Forelimb muscle (tissue), 1 donor: ENCODE results near the gene SND1. TPM values are rescaled to one million over a fixed set of nuclear protein-coding genes. Genes with fewer than 3 reads are reported as not detected.

Source experiments
- DNase-seq: peaks from one replicate; pipeline ENCODE4 v3.0.0-alpha.2; 2013; ENCODE audit warnings: low read depth
- polyA plus RNA-seq: library from polyadenylated mRNA; unstranded; fragments of 120-200 nt; gene quantifications from one replicate; pipeline ENCODE4 v1.2.1, GENCODE V29; 2013; ENCODE audit not compliant: insufficient read length

SND1 gene
- polyA plus RNA-seq, 1 donor, result 95.0 TPM

DNA sequence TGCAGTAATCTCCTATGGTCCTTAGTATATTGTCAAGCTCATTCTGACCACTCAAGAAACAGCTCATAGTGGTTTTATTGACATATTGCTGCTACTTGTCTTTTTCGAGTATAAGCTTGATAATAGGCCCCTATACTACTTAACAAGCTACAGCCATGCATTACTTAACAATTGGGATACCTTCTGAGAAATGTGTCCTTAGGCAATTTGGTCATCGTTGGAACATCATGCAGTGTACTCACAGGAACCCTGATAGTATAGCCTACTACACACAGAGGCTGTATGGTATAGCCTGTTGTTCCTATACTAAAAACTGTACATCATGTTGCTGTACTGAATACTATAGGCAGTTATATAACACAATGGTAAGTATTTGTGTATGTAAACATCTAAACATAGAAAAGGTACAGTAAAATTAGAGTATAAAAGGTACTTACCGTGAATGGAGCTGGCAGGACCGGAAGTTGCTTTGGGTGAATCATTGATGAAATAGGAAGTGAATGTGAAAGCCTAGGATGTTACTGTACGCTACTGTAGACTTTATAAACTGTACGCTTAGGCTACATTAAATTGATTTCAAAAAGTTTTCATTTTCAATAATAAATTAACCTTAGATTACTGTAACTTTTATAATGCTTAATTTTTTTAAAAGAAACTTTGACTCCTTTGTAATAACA is 218.4 kb downstream of the SND1 start:
- DNase-seq, result no peak

DNA sequence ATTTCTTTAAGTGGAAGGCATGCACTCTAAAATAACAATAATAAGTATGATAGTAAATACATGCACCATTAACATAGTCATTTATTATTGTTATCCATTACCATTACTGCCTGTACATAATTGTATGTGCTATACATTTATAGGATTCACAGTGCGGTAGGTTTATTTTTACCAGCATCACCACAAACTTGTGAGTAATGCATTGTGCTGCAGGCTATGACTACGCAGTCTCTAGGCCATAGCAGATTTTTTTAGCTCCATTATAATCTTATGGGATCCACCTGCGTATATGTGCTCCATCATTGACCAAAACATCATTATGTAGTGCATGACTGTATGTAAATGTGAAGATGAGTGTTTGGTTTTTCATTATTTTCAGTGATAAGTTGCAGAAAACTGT is 219.2 kb downstream of the SND1 start:
- DNase-seq, result no peak

DNA sequence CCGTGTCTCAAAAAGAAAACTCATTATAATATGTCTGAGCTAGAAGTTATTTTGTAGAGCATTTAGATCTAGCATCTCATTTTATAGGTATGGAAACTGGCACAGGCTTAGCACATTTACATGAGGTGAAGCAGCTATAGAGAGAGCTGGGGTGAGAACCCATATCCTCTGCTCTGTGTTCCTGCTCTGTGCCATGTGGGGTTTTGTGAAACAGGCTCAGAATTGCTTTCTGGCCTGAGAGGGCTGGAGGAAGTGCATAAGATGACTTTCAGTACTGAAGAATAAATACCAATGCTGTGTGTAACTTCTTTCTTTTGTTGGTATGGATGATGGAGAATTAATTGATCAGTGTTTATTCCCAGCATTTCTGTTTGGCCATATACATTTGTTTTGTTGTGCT is 220.1 kb downstream of the SND1 start:
- no peak for DNase-seq

DNA sequence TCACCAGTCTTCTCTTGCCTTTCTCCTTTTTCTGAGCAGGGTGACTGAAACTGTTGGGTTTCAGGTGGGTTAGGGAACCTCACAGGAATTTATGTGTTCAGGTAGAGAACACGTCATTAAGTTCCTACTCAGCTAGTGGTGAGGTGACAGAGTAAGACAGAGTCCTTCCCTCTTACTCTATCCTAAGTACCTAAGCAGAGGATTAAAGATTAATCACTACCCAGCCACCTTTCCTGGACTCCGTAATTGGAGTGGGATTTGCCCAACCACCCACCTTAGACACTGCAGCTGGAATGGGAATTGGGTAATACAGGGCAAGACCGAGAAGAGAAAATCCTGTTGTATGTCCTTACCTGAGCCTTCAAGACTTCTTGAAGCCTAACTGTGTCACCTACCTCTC is 221.2 kb downstream of the SND1 start:
- no peak for DNase-seq

DNA sequence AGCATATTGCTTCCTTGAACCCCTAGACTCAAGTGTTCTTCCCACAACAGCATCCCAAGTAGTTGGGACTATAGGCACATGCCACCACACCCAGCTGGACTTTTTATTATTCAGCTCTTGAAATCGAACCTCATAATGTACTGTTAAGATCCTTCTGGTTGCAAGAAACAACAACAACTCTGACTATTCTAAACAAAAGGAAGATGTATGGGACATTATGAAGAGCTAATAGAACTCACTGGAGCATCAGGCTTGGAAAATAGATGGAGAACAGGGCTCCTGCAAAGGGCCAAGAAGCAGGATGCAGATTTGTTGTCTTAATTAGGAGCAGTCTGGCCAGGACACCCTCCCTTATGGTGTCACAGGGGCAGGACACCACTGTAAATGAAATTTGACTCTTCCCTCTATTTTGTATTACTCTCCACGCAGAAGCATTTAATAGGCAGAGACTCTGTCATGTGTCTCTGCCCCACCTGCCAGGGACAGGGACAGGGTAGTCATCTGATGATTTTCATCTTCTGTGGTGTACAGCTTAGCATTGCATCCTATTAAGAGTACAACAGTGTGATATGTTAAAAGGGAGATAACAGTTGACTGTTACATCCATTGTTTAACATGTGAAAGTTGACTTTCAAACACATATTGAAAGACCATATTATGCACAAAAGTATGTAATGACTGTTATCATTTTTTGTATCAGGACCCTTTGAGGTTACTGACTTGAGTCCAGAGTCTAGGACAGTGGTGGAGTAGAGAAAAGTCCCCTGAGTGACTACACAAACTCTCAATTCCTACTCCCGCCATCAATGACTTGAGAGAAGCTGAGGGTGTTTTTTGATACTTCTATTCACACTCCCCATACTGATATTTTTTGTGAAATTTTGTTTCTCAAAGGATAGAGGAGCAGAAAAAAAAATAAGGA is 222.0 kb downstream of the SND1 start:
- DNase-seq, result no peak

DNA sequence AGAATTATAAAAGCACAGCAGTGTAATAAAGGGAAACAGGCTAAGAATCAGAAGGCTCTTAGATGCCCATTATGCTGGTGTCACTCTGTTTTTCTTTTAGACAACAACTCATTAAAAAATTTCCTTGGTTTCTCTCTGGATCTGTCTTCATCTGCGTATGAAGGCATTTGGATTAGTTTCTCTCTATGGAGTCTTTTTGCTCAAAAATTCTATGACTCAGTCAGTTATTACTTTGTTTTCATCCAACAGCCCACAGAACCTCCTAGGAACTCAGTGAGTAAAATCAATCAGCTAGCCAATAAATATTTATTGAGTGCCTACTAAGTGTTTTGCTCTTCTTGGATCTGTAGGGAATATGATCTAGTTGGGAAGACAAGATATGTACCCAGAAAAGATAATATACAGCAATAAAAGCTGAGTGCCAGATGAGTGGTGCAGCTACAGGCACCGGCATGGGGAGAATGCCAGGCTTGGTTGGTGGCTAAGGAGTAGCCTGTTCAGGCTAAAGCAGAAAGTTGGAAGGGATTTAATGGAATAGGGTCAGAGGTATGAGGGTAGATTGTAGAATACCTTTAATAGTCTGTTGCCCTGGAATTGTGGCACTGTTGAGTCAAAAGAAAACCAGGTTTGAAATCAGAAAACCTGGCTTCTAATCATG is 223.1 kb downstream of the SND1 start:
- no peak for DNase-seq

DNA sequence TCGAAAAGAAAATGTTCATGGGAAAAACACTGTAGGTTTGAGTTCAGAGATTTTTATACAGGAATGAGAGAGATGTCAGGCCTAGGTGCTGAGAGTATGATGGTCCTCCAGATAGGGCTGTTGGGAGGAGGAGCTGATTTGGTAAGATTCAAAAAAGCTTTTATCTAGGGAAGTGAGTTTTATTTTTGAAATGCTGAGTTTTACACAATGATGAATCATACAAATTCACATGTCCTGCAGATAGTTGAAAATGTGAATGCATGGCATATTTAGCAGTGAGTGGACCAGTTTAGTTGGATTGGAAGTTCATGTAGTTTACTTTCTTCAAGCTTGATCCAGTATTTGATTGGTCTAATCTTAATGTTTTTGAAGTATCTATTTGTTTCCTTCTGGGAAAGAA is 224.4 kb downstream of the SND1 start:
- DNase-seq, result no peak

DNA sequence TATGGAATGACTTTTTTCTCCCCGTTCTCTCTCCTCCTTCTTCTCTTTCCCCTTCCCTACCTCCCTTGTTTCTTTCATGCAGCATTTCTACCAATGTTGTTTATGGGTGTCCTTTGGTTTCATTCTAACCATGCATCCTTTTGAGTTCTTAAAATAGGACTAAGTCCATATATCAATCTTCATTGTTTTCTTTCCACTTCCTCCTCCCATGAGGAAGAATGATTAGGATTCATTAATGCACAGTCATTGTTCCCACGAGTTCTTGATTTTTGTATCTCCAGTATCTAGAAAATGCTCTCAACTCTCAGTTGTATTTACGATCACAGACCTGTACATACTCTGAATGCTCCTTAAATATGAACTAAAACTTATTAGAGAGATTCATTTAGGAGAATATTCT is 226.0 kb downstream of the SND1 start:
- DNase-seq, result no peak

DNA sequence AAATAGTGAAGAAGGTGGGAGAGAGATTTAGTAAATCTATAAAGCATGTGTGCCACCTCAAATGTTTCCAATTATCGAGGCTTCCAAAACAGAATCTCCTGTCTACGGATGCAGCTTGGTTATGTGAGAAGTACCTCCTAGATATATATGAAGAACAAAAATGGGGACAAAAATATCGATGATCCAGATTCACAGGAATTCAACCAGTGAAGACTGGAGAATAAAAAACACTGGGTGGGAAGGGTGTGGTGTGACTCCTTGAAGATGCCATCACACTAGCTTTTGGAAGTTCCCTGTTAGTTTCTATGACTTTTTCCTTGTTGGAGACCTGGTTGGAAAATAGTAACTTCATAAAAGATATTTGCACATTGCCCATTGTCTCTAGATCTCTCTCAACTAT is 226.8 kb downstream of the SND1 start:
- no peak for DNase-seq

DNA sequence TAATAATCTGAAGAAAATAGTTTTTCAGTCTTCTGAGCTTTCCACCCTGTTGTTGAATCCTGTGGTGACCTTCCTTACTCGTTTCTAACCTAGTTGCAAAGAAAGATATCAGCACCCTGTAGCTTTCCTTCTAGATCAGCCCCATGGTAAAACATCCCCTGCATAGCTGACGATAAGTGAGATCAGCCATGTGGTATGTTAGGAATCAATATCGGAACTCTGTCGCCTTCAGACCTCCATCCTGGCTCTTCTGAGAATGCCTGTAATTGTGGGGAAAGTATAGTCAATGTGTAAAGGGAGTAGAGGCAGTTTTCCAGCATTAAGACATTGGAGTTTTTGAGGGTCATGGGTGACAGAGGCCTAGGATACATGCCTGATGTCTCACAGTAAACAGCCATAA is 227.4 kb downstream of the SND1 start:
- no peak for DNase-seq

DNA sequence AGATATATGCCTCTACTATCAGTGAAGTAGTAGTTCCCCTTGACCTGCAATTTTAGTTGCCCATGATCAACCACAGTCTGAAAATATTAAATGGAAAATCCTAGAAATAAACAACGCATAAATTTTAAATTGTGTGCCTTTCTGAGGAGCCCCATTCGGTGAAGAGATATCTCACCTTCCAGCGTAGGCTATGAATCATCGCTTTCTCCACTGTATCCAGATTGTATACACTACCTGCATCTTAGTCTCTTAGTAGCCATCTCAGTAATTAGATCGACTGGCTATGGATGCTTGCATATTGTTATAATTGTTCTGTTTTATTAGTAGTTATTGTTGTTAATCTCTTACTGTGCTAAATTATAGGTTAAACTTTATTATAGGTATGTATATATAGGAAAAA is 227.9 kb downstream of the SND1 start:
- DNase-seq, result no peak

DNA sequence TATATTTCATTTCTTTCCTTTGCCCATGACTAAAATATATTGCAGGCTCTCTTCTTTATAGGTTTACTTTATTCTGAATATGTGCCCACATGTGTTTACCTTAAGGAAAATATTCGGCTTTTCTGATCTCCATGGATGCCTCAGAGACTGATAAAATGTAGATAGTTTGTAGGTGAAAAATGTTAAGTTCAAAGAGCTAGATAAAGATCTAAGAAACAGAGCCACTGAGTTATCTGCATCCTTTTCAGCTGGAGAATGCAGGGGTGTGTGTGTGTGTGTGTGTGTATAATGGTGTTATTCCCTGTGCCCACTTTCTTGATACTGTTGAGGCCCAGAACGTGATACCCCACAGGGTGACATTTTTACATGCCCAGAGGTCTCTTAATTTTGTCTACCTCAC is 228.5 kb downstream of the SND1 start:
- DNase-seq, result no peak

DNA sequence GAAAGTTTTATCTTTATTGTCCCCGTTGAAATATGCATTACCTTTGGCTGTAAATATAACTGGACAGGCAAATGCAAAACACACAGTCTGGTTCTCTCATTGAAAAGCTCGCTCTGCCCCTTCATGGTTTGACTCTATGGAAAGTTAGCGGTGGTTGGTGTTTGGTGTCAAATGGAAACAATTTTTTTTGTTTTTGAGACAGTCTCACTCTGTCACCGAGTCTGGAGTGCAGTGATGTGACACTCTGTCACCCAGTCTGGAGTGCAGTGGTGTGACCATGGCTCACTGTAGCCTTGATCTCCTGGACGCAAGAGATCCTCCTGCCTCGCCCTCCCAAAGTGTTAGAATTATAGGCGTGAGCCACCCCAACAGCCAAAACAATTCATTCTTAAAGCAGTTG is 229.6 kb downstream of the SND1 start:
- DNase-seq, result no peak

DNA sequence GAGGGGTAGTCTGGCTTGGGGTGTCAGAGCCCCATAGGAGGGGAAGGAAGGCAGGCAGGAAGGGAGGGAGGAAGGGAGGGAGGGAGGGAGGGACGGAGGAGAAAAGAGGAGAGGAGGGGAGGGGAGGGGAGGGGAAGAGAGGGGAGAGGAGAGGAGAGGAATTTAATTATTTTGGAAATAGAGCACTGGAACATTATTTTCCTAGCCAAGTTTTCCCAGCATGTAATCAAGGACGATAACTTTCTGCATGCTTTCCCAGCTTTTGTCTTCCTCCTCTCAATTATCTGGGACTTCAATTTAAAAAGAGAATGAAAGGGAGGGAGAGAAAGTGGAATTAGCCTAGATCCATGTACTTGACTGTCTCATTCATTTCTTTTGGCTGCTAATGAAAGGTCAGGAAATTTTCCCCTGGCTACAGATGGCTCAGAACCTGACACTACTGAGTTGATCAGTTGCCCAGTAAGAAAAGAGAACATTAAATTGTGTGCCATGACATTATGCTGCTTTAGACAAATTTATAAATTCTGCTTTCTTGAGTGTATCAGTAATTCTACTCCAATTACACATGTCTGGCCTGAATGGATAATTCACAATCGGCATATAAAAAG is 230.4 kb downstream of the SND1 start:
- DNase-seq, result no peak

DNA sequence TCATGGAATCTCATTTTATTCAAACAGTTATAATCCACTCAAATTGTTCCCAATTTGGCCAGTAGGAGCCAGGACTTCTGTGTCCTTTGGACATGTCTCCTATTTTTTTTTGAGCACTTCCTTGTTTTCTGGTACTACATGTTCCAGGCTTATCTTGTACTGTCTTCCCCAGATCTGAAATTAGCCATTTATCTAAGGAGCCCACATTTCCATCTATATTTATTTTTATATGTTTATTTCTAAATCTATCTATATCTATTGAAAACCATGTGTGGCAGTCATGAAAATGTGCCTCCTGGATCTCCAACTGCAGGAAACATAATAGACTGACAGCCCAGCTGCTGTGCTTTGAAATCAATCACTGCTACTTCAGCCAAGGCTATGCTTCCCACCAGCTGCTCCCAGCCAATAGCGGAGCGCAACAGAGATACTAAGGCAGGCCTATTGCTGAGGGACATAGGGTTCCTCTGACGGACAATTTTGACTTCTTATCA is 232.1 kb downstream of the SND1 start:
- no peak for DNase-seq

DNA sequence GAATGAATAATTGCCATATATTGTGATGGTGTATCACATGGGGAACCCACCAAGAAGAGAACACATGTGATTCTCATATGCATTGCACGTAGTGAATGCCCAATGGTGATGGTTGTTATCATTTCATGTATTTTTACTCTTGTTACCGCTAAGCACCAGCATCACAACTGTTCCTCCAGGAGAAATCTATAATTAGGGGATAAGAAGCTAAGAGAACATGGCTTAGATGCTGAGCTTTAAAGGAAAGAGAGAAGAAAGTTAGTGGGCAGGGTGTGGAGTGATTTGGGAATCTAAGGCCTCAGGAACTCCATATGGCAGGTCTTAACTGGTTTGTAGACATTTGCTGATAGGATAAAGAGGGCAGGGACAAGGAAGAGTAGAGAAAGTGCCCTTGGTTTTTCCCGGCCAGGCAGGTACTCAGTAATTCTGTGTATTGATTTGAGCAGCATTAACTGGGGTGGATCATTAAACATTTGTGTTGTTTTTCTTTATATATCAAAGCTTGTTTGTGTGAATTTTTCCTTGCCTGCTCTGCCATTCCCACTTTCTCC is 233.3 kb downstream of the SND1 start:
- DNase-seq, result no peak

DNA sequence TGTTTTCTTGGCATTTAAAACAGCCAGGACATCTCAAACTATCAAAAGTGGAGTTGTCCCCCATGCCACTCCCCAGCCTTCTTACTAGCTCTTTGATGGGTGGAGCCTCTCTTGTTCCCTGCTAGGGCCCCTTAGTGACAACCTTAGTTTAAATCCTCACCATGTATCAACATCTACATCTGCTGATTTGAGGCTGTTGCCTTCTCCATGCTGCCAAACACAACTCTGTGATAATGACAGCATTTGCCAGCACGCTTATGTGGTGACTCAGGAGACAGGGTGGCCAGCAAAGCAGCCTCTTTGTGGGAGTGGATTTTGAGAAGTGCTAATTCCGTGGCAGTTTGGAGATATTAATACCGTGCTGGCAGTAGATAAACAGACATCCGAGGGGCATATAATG is 233.8 kb downstream of the SND1 start:
- DNase-seq, result no peak

DNA sequence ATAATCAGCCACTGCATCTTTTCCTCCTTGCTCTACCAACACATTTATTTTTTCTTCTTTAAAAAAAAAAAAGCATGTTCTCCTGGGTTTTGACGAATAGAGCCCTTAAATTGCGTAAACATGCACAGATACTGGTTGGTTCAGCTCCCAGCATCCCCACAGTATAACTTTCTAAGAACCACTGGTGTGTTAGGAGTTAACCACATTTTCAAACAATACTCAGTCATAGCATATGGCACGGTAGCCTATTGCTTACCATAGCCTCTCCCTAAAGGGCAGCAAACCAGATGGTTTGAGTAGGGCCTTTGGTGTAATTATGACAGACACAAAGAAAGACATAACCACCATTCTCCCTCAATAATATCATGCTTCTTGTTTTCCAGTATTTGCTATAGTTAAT is 234.3 kb downstream of the SND1 start:
- DNase-seq, result no peak

DNA sequence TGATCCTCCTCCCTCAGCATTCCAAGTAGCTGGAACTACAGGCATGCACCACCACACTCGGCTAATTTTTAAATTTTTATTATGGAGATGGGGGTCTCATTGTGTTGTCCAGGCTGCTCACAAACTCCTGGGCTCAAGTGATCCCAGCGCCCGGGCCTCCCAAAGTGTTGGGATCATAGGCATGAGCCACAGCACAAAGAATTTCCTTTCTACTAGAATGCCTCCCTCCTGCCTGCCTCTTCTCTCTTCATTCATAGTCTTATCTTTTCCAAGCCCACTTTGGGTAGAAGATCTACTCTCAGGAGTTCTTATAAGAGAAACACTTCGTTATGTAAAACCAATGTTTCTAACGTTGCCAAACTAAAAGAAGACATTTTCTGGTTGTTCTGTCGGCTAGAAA is 235.1 kb downstream of the SND1 start:
- no peak for DNase-seq

DNA sequence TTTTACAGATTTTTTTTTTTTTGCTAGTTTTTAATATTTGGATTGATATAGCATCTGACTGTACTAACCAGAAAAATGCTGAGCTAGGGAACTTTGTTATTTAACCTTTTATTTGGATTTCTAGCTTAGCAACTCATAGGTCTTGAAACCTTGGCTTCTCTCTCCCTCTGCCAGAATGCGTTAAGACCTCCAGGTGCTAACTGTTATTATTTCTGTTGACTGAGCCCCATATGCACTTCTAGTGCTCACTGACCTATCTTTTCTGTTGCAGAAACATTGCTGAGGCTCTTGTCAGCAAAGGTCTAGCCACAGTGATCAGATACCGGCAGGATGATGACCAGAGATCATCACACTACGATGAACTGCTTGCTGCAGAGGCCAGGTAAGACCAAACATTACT is 235.6 kb downstream of the SND1 start:
- no peak for DNase-seq

DNA sequence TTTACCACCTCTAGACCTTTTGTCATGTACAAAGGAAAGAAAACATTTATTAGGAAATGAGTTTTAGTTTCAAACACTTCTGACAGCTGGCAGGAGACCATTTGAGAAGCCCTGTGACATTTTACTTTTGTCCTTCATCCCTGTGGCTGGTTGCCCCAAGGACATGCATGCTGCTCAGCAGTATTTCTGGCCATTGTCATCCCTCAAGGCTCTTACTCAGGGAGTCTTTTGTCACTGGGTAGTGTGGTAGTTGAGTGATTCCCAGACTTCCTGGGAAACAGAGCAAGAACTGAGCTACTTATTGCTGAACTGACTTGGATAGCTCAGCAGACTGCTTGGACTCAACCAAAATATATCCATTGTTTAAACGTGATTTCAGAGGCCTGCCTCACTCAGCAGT is 236.4 kb downstream of the SND1 start:
- no peak for DNase-seq

DNA sequence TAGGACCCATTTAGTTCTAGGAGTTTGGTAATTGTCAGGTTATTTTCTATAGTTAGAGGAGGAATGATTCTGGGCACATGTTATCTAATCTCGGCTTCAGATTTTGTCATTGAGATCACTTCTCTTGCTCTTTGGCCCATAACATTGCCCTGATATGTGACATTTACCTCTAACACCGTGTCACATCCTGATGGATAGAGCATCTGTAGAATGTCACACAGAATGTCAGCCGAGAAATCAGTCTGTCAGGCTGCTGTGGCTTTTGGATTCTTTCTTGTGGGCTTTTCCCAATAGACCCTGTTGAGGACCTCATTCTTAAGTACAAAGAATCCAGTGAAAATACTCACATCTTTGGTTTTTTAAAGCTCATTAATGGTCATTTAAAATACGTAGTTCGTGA is 236.8 kb downstream of the SND1 start:
- DNase-seq, result no peak
